ENCODE results near the gene MDGA2.

DNA sequence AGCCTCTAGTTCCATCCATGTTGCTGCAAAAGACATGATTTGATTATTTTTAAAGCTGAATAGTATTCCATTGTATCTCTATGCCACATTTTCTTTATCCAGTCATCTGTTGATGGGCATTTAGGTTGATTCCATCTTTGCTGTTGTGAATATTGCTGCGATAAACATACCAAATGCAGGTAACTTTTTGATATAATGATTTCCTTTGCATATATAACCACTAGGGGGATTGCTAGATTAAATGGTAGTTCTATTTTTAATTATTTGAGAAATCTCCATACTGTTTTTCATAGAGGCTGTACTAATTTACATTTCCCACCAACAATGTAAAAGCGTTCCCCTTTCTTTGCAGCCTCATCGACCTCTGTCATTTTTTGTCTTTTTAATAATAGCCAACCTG is 342.5 kb downstream of the MDGA2 start:
- TF ChIP-seq CHD2 (IDR thresholded peaks at IDR 0.05; ENCODE audit: low read depth, low read length) (no peak), POLR2A (IDR thresholded peaks at IDR 0.05; ENCODE audit: insufficient read depth in 1 of 2, low read depth in 2 of 2, low read length in 2 of 2) (no peak), CREB1 (IDR thresholded peaks at IDR 0.05) (no peak), CREB1 (CRISPR knock-in tag; IDR thresholded peaks at IDR 0.05) (no peak), NFIB (CRISPR knock-in tag; IDR thresholded peaks at IDR 0.05; ENCODE audit: borderline replicate concordance) (no peak)
- TF ChIP-seq, protein P1, sequence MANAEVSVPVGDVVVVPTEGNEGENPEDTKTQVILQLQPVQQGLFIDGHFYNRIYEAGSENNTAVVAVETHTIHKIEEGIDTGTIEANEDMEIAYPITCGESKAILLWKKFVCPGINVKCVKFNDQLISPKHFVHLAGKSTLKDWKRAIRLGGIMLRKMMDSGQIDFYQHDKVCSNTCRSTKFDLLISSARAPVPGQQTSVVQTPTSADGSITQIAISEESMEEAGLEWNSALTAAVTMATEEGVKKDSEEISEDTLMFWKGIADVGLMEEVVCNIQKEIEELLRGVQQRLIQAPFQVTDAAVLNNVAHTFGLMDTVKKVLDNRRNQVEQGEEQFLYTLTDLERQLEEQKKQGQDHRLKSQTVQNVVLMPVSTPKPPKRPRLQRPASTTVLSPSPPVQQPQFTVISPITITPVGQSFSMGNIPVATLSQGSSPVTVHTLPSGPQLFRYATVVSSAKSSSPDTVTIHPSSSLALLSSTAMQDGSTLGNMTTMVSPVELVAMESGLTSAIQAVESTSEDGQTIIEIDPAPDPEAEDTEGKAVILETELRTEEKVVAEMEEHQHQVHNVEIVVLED (CRISPR knock-in tag; IDR thresholded peaks at IDR 0.05; ENCODE audit: borderline replicate concordance) = no peak
- TF ChIP-seq, protein P2, sequence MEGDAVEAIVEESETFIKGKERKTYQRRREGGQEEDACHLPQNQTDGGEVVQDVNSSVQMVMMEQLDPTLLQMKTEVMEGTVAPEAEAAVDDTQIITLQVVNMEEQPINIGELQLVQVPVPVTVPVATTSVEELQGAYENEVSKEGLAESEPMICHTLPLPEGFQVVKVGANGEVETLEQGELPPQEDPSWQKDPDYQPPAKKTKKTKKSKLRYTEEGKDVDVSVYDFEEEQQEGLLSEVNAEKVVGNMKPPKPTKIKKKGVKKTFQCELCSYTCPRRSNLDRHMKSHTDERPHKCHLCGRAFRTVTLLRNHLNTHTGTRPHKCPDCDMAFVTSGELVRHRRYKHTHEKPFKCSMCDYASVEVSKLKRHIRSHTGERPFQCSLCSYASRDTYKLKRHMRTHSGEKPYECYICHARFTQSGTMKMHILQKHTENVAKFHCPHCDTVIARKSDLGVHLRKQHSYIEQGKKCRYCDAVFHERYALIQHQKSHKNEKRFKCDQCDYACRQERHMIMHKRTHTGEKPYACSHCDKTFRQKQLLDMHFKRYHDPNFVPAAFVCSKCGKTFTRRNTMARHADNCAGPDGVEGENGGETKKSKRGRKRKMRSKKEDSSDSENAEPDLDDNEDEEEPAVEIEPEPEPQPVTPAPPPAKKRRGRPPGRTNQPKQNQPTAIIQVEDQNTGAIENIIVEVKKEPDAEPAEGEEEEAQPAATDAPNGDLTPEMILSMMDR (CRISPR knock-in tag; IDR thresholded peaks at IDR 0.05) = no peak
- TF ChIP-seq, protein P3, sequence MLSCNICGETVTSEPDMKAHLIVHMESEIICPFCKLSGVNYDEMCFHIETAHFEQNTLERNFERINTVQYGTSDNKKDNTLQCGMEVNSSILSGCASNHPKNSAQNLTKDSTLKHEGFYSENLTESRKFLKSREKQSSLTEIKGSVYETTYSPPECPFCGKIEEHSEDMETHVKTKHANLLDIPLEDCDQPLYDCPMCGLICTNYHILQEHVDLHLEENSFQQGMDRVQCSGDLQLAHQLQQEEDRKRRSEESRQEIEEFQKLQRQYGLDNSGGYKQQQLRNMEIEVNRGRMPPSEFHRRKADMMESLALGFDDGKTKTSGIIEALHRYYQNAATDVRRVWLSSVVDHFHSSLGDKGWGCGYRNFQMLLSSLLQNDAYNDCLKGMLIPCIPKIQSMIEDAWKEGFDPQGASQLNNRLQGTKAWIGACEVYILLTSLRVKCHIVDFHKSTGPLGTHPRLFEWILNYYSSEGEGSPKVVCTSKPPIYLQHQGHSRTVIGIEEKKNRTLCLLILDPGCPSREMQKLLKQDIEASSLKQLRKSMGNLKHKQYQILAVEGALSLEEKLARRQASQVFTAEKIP (CRISPR knock-in tag; IDR thresholded peaks at IDR 0.05; ENCODE audit: borderline replicate concordance) = no peak

All from HepG2 (cell line).